NCI-H2227 (cell line): ENCODE measurements around the gene PCDHB1.
"Not testable (repeated sequence)": the region's sequence is repeated elsewhere in the genome, so short reads cannot be mapped to it uniquely, and the experiment has no call there.

ENCODE experiments used
- DNase-seq: peaks from one replicate; lab custom pipeline; 2025; ENCODE audit not compliant: unreplicated experiment; lab: John Stamatoyannopoulos, UW

The PCDHB1 gene

DNA sequence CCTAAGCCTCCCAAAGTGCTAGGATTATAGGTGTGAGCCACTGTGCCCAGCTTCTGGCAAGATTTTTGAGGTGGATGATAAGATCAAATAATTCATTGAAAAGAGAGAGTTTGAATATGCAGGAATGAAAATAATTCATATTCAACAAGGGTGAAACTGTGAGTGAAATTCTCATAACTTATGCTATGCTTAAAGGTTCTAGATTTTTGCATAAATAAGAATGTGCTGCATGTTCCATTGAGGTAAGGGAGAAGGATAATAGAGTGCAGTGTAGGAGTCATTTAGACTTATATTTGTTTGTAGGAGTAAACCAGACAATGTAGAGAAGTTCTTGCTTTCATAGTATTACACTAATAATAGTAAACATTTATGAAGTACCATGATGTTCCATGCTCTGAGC is 31.1 kb downstream of the PCDHB1 start:
- DNase-seq = no peak

DNA sequence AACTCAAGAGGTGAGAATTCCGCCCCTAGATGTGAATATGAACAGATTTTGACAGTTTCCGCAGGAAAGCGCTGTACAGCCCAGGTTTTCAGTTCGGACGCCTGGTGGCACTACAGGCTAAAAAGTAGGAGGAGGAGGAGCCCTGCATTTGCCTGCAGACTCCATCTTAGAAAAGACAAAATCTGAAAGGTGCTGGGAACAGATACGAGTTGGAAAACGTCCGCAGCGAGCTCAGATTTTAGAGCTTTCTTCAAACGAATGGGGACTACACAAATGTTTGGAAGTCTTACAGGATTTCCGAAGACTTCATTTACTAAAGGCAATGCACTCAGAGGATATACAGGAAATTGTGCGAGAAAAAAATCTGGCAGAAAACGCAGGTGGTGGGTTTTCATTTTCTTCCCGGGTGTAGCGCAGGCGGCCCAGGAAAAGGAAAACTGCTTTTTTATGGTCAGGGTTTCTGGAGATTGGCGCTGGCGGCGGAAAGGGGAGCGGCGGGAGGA is 33.4 kb downstream of the PCDHB1 start:
- DNase-seq = peak; percentile 70

DNA sequence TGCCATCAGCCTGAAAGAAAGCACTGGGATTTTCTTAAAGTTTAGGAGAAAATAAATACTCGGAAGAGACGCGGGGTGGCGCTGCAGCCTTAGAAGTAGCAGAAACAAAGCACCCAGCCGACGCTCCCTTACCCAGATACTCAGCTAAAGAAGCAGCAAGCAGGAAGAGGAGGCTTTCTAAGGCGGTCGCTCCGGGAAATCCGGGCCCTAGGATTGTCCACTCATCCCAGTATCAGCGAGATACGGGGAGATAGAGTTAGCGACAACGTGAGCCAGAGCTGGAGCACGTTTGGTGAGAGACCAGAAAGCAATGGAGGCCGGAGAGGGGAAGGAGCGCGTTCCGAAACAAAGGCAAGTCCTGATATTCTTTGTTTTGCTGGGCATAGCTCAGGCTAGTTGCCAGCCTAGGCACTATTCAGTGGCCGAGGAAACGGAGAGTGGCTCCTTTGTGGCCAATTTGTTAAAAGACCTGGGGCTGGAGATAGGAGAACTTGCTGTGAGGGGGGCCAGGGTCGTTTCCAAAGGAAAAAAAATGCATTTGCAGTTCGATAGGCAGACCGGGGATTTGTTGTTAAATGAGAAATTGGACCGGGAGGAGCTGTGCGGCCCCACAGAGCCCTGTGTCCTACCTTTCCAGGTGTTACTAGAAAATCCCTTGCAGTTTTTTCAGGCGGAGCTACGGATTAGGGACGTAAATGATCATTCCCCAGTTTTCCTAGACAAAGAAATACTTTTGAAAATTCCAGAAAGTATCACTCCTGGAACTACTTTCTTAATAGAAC is 43.5 kb downstream of the PCDHB1 start, which contains the start of gene PCDHB2:
TSS of gene PCDHB2 (plus strand) at position 135 of the 782 bp plus-strand sequence. CDS start at position 311, 176 bp downstream.
- DNase-seq = peak; percentile 76

DNA sequence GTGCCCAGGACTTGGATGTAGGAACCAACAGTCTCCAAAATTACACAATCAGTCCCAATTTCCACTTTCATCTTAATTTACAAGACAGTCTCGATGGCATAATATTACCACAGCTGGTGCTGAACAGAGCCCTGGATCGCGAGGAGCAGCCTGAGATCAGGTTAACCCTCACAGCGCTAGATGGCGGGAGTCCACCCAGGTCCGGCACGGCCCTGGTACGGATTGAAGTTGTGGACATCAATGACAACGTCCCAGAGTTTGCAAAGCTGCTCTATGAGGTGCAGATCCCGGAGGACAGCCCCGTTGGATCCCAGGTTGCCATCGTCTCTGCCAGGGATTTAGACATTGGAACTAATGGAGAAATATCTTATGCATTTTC is 44.1 kb downstream of the PCDHB1 start:
- DNase-seq = no peak

DNA sequence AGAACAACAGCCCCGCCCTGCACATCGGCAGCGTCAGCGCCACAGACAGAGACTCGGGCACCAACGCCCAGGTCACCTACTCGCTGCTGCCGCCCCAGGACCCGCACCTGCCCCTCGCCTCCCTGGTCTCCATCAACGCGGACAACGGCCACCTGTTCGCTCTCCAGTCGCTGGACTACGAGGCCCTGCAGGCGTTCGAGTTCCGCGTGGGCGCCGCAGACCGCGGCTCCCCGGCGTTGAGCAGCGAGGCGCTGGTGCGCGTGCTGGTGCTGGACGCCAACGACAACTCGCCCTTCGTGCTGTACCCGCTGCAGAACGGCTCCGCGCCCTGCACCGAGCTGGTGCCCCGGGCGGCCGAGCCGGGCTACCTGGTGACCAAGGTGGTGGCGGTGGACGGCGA is 45.0 kb downstream of the PCDHB1 start:
- DNase-seq = not testable (repeated sequence)

DNA sequence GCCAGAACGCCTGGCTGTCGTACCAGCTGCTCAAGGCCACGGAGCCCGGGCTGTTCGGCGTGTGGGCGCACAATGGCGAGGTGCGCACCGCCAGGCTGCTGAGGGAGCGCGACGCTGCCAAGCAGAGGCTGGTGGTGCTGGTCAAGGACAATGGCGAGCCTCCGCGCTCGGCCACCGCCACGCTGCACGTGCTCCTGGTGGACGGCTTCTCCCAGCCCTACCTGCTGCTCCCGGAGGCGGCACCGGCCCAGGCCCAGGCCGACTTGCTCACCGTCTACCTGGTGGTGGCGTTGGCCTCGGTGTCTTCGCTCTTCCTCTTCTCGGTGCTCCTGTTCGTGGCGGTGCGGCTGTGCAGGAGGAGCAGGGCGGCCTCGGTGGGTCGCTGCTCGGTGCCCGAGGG is 45.4 kb downstream of the PCDHB1 start:
- DNase-seq = not testable (repeated sequence)

DNA sequence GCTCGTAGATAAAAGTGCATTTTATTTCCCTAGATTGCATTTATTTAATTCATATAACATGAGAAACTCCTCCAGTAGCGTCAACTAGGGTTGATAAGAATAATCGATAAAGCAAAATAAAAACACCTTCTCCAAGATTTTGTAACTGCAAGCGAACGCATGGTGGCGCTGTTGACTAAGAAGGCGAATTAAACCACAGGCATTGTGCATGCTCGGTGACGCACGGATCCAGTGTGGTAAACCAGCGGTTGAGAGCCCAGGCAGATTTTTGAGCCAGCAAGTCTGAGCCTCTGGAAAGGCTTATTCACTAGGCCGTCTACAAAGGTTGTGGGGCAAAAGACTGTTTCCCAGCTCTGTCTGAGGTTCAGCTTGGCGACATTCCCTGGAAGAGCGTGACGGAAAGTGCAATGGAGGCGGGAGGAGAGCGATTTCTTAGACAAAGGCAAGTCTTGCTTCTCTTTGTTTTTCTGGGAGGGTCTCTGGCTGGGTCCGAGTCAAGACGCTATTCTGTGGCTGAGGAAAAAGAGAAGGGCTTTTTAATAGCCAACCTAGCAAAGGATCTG is 49.1 kb downstream of the PCDHB1 start, which contains the start of gene PCDHB3:
TSS of gene PCDHB3 (plus strand) at position 231 of the 563 bp plus-strand sequence. CDS start at position 408, 177 bp downstream.
- DNase-seq = no peak

DNA sequence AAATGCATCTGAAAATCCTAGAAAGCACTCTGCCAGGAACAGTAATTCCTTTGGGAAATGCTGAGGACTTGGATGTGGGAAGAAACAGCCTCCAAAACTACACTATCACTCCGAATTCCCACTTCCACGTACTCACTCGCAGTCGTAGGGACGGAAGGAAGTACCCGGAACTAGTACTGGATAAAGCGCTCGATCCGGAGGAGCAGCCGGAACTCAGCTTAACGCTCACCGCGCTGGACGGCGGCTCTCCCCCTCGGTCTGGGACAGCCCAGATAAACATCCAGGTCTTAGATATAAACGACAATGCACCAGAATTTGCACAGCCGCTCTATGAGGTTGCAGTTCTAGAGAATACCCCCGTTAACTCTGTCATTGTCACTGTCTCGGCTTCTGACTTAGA is 49.9 kb downstream of the PCDHB1 start:
- no peak for DNase-seq

DNA sequence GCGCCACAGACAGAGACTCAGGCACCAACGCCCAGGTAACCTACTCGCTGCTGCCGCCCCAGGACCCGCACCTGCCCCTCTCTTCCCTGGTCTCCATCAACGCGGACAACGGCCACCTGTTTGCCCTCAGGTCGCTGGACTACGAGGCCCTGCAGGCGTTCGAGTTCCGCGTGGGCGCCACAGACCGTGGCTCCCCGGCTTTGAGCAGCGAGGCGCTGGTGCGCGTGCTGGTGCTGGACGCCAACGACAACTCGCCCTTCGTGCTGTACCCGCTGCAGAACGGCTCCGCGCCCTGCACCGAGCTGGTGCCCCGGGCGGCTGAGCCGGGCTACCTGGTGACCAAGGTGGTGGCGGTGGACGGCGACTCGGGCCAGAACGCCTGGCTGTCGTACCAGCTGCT is 50.9 kb downstream of the PCDHB1 start:
- not testable (repeated sequence) for DNase-seq

DNA sequence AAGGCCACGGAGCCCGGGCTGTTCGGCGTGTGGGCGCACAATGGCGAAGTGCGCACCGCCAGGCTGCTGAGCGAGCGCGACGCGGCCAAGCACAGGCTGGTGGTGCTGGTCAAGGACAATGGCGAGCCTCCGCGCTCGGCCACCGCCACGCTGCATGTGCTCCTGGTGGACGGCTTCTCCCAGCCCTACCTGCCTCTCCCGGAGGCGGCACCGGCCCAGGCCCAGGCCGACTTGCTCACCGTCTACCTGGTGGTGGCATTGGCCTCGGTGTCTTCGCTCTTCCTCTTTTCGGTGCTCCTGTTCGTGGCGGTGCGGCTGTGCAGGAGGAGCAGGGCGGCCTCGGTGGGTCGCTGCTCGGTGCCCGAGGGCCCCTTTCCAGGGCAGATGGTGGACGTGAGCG is 51.3 kb downstream of the PCDHB1 start:
- not testable (repeated sequence) for DNase-seq

DNA sequence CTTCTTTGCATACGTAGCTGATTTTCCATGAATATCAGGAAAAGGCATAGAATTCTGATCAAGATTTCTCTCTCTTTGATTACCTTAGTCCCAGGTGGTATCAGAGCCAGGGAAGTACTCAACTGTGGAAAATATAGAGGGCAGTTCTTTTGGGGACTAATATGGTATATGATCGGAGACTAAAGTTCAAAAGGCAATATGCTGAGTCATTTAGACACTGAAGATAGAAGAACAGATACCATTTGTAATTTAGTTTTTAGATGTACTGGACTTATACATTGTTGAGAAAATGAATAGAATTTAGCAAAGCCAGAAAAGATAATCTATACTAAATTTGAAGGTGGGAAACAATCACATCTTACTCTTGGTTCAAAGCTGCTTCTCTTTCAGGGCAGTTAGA is 54.2 kb downstream of the PCDHB1 start:
- no peak for DNase-seq
